Colonic mucosa (tissue), 4 donors: ENCODE measurements around the gene GLI1. TPM values are rescaled to one million over a fixed set of nuclear protein-coding genes. Genes with fewer than 3 reads are reported as not detected.

Source experiments
- DNase-seq: peaks from one replicate; pipeline ENCODE4 v3.0.0-alpha.2; 2020
- H3K27ac ChIP-seq: fragments of 200-600 bp; one replicate; pipeline ENCODE4 v1.8.0; 2021
- H3K27me3 ChIP-seq: fragments of 200-600 bp; one replicate; pipeline ENCODE4 v1.8.0; 2021
- H3K36me3 ChIP-seq: fragments of 200-600 bp; one replicate; pipeline ENCODE4 v1.8.0; 2021
- H3K4me1 ChIP-seq: fragments of 200-600 bp; one replicate; pipeline ENCODE4 v1.8.0; 2021; ENCODE audit warnings: mild to moderate bottlenecking
- H3K4me3 ChIP-seq: fragments of 200-600 bp; one replicate; pipeline ENCODE4 v1.8.0; 2021
- H3K9ac ChIP-seq, 2 donors: one replicate each; pipeline ENCODE4 v1.7.0; 2013; ENCODE audit warnings: control low read depth in 2 of 2, low read depth in 2 of 2, low read length in 2 of 2
- H3K9me3 ChIP-seq: fragments of 200-600 bp; one replicate; pipeline ENCODE4 v1.8.0; 2021
- intact Hi-C: fragments of 100-400 bp; cut with DNase I; formaldehyde crosslinking; loops from one replicate; pipeline ENCODE4 v1.14.1; 2022
- total RNA-seq, 2 donors: library from RNA; stranded (reverse); fragmentation: NEBNext Ultra II Directional in 1 of 2; extraction: Animal tissue kit (Norgen Biotek cat#: 25700) in 1 of 2; gene quantifications; one replicate each; pipeline ENCODE4 v1.2.1, GENCODE V29; 2021
- TF ChIP-seq, protein P1 (sequence below): fragments of 200-600 bp; IDR thresholded peaks from one replicate; pipeline ENCODE4 v1.8.0; 2022; ENCODE audit warnings: antibody characterized with exemption, mild to moderate bottlenecking
- donor health status: healthy.
- donor health status: DM: no; HTN: no; CAD: no.
- donor health status: DM: no; HTN: no; CAD: no.

Gene GLI1
- total RNA-seq, 2 donors from 2014 or later, result 1.4 to 2.0 TPM

DNA sequence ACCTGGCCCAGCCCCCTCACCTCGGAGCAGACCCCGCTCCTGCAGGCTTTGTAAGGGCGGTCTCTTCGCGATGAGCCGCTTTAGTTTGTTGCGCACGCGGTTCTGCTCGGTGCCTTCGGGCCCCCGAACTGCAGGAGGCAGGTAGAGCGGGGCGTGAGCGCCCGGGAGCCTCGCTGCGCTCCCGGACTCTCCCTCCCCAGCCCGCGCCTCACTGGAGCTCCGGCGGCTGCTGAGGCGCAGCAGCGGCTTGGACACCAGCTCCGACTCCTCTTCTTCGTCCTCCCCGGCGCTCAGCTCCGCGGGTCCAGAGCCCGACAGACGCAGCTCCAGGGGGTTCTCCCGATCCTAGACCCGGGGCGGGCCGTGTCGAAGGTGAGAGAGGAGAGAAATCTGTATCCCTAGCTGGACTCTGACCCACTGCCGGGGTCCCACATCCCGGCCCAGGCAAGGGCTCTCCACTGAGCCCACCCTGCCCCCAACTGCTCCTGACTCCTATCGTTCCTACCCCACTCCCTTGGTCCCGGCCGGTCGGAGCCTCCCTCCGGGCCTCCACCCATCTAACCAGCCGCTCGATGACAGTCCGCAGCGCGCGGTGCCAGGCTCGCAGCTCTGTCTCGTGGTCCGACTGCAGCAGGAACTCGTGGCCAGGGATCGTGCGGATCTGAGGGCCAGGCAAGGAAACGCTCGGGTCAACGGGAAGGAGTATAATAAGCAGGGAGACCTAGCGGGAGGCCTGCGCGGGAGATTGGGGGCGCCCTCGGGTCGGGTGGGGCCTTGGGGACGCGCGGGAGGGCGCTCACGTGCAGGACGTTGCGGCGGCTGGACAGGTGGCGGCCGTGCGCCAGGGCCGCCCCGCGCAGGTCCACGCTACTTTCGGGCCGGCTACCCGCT lies 15.9 kb downstream of the GLI1 start:
- peaks cover 37% of the 10 kb centered on the region for H3K27me3 ChIP-seq

DNA sequence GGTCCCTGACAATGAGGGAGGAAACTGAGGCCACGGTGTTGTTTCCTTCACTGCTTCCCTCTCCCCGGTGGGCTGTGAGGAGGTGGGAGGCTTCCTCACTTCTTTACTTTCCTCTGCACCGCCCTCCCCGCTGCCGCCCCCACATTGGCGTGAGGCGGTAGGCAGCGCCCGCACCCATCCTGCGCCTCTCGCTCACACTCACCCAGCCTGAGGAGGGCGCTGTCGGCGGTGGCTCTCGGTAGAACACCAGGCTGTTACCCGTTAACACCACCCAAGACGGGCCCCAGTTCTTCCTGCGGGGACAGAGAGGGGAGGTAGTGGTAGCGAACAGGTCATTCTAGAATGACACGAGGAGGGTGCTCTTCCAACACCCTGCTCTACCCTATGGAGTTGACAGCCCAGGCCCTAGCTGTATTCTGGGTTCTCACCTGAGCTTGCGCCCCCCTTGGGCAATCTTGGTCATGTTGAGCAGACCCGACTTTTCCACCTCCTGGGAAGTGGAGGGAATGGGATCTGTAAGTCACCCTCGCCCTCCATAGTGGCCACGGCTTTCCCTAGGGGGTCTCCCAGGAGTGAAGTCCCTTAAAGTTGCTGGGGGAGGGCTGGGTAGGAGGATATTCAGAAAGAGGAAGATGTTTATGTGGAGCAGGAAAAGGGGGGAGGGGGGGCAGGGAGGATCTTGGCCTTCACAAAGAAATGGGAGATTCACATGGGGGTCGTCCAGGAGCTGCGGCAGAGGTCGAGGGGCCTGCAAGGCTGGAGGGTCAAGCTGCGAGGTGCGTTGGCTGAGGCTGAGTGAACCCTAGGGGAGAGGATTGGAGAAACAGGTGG lies 16.8 kb downstream of the GLI1 start:
- TF ChIP-seq, protein P1, sequence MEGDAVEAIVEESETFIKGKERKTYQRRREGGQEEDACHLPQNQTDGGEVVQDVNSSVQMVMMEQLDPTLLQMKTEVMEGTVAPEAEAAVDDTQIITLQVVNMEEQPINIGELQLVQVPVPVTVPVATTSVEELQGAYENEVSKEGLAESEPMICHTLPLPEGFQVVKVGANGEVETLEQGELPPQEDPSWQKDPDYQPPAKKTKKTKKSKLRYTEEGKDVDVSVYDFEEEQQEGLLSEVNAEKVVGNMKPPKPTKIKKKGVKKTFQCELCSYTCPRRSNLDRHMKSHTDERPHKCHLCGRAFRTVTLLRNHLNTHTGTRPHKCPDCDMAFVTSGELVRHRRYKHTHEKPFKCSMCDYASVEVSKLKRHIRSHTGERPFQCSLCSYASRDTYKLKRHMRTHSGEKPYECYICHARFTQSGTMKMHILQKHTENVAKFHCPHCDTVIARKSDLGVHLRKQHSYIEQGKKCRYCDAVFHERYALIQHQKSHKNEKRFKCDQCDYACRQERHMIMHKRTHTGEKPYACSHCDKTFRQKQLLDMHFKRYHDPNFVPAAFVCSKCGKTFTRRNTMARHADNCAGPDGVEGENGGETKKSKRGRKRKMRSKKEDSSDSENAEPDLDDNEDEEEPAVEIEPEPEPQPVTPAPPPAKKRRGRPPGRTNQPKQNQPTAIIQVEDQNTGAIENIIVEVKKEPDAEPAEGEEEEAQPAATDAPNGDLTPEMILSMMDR, result no peak
- no peak for DNase-seq
- Histone ChIP-seq H3K27ac (peak overlapping the region; percentile 73), H3K27me3 (peaks cover 37% of the 10 kb centered on the region), H3K9me3 (no peaks in the 10 kb centered on the region), H3K36me3 (no peaks in the 10 kb centered on the region), H3K9ac (peak overlapping the region; percentile 63 to 66), H3K4me3 (peak overlapping the region; percentile 30), H3K4me1 (no peaks in the 10 kb centered on the region)
- intact Hi-C loops, result no loop called here

More for the DNA sequence above, 15.9 kb downstream of the GLI1 start:
- intact Hi-C loops, result no loop called here
- TF ChIP-seq, protein P1, result no peak
- Histone ChIP-seq H3K9me3 (no peaks in the 10 kb centered on the region), H3K9ac (peak overlapping the region; percentile 35 to 44), H3K36me3 (no peaks in the 10 kb centered on the region), H3K27ac (no peak overlapping the region), H3K4me1 (no peaks in the 10 kb centered on the region), H3K4me3 (peak overlapping the region; percentile 30)
- DNase-seq, result no peak

DNA sequence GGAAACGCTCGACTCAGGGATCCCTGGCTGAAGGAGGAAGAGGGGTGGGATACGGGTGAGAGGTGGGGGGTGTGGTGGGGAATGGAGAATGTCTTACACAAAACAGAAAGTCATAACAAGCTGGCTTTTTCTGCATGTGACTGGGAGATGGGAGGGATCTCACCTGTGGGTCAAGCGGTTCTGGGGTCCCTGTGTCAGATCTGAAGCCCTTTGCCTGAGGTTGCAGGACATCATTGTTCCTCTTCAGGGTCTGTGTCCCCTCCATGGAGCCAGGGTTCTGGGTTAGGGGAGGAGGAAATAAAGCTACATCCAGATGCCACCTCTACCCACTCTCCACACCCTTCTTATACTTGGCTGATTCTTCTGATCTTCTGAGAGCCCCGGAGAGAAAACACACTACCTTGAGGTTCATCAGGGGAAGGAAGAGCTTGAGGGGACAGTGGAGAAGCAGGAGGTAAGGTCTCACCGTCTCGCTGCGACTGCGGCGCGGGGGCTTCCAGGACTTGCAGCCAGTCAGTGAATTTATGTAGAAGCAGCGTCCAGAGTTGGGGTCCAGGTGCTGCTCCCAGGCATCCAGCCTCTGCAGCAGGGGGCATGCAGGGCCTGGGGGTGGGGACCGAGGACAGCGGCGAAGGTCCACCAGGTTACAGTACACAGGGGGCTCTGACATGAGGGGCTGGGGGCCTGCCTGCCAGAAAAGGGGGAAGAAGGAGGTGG lies 17.6 kb downstream of the GLI1 start:
- DNase-seq, result no peak
- TF ChIP-seq, protein P1, result no peak
- Histone ChIP-seq H3K36me3 (no peaks in the 10 kb centered on the region), H3K4me1 (no peaks in the 10 kb centered on the region), H3K27me3 (peaks cover 37% of the 10 kb centered on the region), H3K9me3 (no peaks in the 10 kb centered on the region), H3K9ac (peak overlapping the region; percentile 63 to 66), H3K4me3 (peak overlapping the region; percentile 30), H3K27ac (peak overlapping the region; percentile 73)
- intact Hi-C loops, result no loop called here

DNA sequence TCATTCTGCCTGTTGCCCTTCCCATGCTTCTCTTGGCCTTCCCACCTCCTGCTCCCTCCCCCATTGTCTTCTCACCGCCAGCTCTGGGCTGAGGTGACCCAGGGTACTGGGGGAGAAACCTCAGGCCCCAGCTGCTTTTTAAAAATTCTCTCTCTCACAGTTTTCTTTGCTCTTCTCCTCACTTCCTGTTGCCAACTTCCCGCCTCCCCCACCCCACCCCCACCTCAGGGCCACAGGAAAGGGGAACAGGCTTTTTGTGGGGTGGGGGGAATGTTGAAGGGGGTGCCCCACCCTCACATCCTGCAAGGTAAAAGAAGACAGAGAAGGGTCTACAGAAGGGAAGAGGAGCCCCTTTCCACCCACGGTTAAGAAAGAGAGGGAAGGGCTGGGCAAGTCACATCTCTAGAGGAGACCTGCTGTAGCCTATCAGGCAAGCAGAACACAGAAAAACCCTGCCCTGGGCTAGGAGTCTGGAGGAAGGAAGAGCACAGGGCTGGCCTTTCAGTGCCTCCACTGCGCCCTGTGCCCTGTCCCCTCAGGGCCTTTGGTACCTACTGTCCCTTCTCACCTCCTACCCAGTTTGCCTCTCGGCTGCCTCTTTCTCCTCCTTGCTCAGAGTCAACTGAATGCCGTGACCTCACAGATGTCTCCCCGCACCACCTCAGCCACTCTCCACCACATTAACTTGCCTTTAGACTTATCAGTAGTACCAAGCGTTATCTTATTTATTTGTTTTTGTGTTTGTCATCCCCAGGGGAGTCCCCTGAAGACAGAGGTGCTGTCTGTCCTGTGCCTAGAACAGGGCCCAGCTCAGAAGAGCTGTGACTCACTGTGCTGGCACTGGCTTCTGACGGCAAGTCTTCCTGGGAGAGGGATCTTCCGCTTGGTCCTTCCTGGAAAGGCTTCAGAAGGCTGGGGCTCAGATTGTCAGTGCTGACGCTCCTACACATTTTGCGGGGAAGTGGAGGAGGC lies 18.4 kb downstream of the GLI1 start:
- intact Hi-C loops, result no loop called here
- peaks cover 35% of the 10 kb centered on the region for H3K27me3 ChIP-seq
- H3K9me3 ChIP-seq, result no peaks in the 10 kb centered on the region
- peak overlapping the region; percentile 63 to 68 for H3K9ac ChIP-seq
- no peak for DNase-seq
- peak overlapping the region; percentile 30 for H3K4me3 ChIP-seq
- TF ChIP-seq, protein P1, result no peak
- no peaks in the 10 kb centered on the region for H3K4me1 ChIP-seq
- H3K27ac ChIP-seq, result peak overlapping the region; percentile 73
- no peaks in the 10 kb centered on the region for H3K36me3 ChIP-seq
